HepG2 (cell line): ENCODE results near the gene THAP9. TPM values are rescaled to one million over a fixed set of nuclear protein-coding genes. Genes with fewer than 3 reads are reported as not detected.

ENCODE experiments used
- ATAC-seq: fragments of 200-7000 bp; cut with Tn5 transposase; 3 replicates; pipeline ENCODE4 v1.9.1; 2020; ENCODE audit warnings: mild to moderate bottlenecking, moderate library complexity
- BruUV-seq: library from RNA; stranded (reverse); fragments of 400-500 nt; replicated peaks from 2 replicates; lab custom pipeline; 2021; lab: Mats Ljungman, UMichigan
- CTCF ChIA-PET: fragments of 300-600 bp; formaldehyde crosslinking; extraction: SDS; loops from one replicate; lab custom pipeline; 2021; ENCODE audit warnings: low total read pairs, inconsistent platforms, low intra/inter-chr PET ratio; lab: Yijun Ruan, JAX
- POLR2A ChIA-PET: fragments of 350-600 bp; sonication (Branson Sonifier 250); formaldehyde crosslinking; loops from one replicate; lab custom pipeline; 2020; ENCODE audit warnings: antibody characterized with exemption, inconsistent platforms; lab: Yijun Ruan, JAX
- DNase-seq: peaks from one replicate; pipeline ENCODE4 v3.0.0-alpha.2; 2015; ENCODE audit warnings: low spot score
- FAIRE-seq: peaks from 3 replicates; lab custom pipeline; 2011; peaks lifted over from hg19 to GRCh38; lab: Jason Lieb, UNC
- H2AFZ ChIP-seq: one replicate; pipeline ENCODE4 v1.6.1; 2011; ENCODE audit warnings: low read length, inconsistent platforms
- H3K27ac ChIP-seq: fragments of 300-600 bp; 3 replicates; pipeline ENCODE4 v1.8.0; 2011; ENCODE audit warnings: mixed run types, mild to moderate bottlenecking, mixed read lengths, low read length, inconsistent platforms; ENCODE audit not compliant: insufficient read depth; ENCODE audit errors: extremely low read length
- H3K27me3 ChIP-seq, 2 experiments: fragments of 200-600 bp in 1 of 2; 2 replicates in 1 of 2; 3 replicates in 1 of 2; pipeline versions ENCODE4 v1.6.0 to v1.8.0; 2011; ENCODE audit warnings: low read length in 2 of 2, mild to moderate bottlenecking in 2 of 2, moderate library complexity in 2 of 2, inconsistent platforms in 1 of 2; ENCODE audit not compliant: insufficient read depth in 2 of 2, control insufficient read depth in 1 of 2
- H3K36me3 ChIP-seq, 2 experiments: fragments of 200-600 bp in 1 of 2; replicated peaks in 1 of 2; 2 replicates in 1 of 2; 3 replicates in 1 of 2; pipeline versions ENCODE4 v1.5.1 to v1.8.0; 2011; ENCODE audit warnings: low read length in 2 of 2, inconsistent platforms in 1 of 2; ENCODE audit not compliant: insufficient read depth in 2 of 2, control insufficient read depth in 1 of 2
- H3K4me1 ChIP-seq: 2 replicates; pipeline ENCODE4 v1.5.1; 2012; ENCODE audit warnings: low read length, inconsistent platforms; ENCODE audit not compliant: insufficient read depth
- H3K4me2 ChIP-seq: 2 replicates; pipeline ENCODE4 v1.6.0; 2011; ENCODE audit warnings: low read depth, low read length, inconsistent platforms
- H3K4me3 ChIP-seq, 3 experiments: fragments of 200-600 bp in 1 of 3; sonication (generic), shearing (Covaris generic) in 1 of 3; replicated peaks in 1 of 3; 2 replicates each; pipeline ENCODE4 v1.5.1; 2011 to 2016; ENCODE audit warnings: low read length in 3 of 3, inconsistent platforms in 2 of 3, low read depth in 2 of 3, mild to moderate bottlenecking in 2 of 3, control low read depth in 1 of 3, mixed read lengths in 1 of 3; ENCODE audit not compliant: insufficient read depth in 1 of 3
- H3K79me2 ChIP-seq: one replicate; pipeline ENCODE4 v1.6.1; 2011; ENCODE audit warnings: low read length, inconsistent platforms; ENCODE audit not compliant: insufficient read depth
- H3K9ac ChIP-seq: 2 replicates; pipeline ENCODE4 v1.6.0; 2011; ENCODE audit warnings: mild to moderate bottlenecking, low read depth, low read length, inconsistent platforms; ENCODE audit not compliant: insufficient read depth
- H3K9me3 ChIP-seq: 2 replicates; pipeline ENCODE4 v1.5.1; 2012; ENCODE audit warnings: mild to moderate bottlenecking, low read length
- H4K20me1 ChIP-seq: 2 replicates; pipeline ENCODE4 v1.6.0; 2011; ENCODE audit warnings: inconsistent platforms, mild to moderate bottlenecking, low read length, moderate library complexity; ENCODE audit not compliant: insufficient read depth
- KDM6A ChIP-seq: IDR thresholded peaks from 2 replicates; pipeline ENCODE4 v1.6.1; 2016; ENCODE audit warnings: low read depth
- RORA ChIP-seq: sonication (generic); formaldehyde crosslinking; IDR thresholded peaks from 2 replicates; pipeline ENCODE4 v1.5.0; 2020; ENCODE audit warnings: mild to moderate bottlenecking, missing genetic modification reagents, moderate library complexity
- SIN3B ChIP-seq: fragments of 150-350 bp; IDR thresholded peaks from 2 replicates; pipeline ENCODE4 v1.6.1; 2014; ENCODE audit warnings: low read length
- SMARCC2 ChIP-seq: fragments of 450-650 bp; IDR thresholded peaks from 2 replicates; pipeline ENCODE4 v1.6.1; 2017; ENCODE audit warnings: antibody characterized with exemption, mild to moderate bottlenecking
- TAF1 ChIP-seq: sonication (generic); formaldehyde crosslinking; IDR thresholded peaks from 2 replicates; pipeline ENCODE4 v1.4.0; 2020; ENCODE audit warnings: missing genetic modification reagents
- TRIM22 ChIP-seq: fragments of 450-650 bp; IDR thresholded peaks from 2 replicates; pipeline ENCODE4 v1.6.1; 2017
- USF2 ChIP-seq, 2 experiments: sonication (generic) in 1 of 2; formaldehyde crosslinking in 1 of 2; IDR thresholded peaks; 2 replicates each; pipeline versions ENCODE4 v1.5.1 to v1.6.1; 2011 to 2020; ENCODE audit warnings: borderline replicate concordance in 1 of 2, low read depth in 1 of 2, low read length in 1 of 2, mild to moderate bottlenecking in 1 of 2, missing genetic modification reagents in 1 of 2, moderate library complexity in 1 of 2
- ZFP36 ChIP-seq: fragments of 150-350 bp; IDR thresholded peaks from 2 replicates; pipeline ENCODE4 v1.6.1; 2018; ENCODE audit warnings: borderline replicate concordance, low read length, low read depth; ENCODE audit not compliant: partially characterized antibody
- ZNF136 ChIP-seq: sonication (generic); formaldehyde crosslinking; IDR thresholded peaks from 2 replicates; pipeline ENCODE4 v1.8.1; 2022; ENCODE audit warnings: low read depth, mild to moderate bottlenecking, moderate library complexity, missing genetic modification reagents
- ZNF142 ChIP-seq: sonication (generic); formaldehyde crosslinking; IDR thresholded peaks from 2 replicates; pipeline ENCODE4 v1.4.0; 2020; ENCODE audit warnings: missing genetic modification reagents
- ZNF761 ChIP-seq: sonication (generic); formaldehyde crosslinking; conservative IDR thresholded peaks from 2 replicates; pipeline ENCODE4 v1.4.0; 2020; ENCODE audit warnings: mild to moderate bottlenecking, missing genetic modification reagents
- WGBS: methylation state at CpG from one replicate; pipeline ENCODE4 v1.1.6; 2017; ENCODE audit warnings: low lambda C conversion rate; 5-methylcytosine and 5-hydroxymethylcytosine counted together
- in situ Hi-C: cut with HindIII; loops from 2 replicates; pipeline ENCODE4 v1.10.0; 2017; ENCODE audit warnings: low pct_unique_long_range_greater_than_20kb; ENCODE audit not compliant: extremely low pct_ligation_motif_present
- intact Hi-C: fragments of 100-400 bp; cut with micrococcal nuclease; formaldehyde crosslinking; loops from one replicate; pipeline ENCODE4 v1.10.0; 2022; ENCODE audit not compliant: unreplicated experiment
- polyA plus RNA-seq, 8 experiments: library from polyadenylated mRNA; depleted of rRNA in 3 of 8; stranded (reverse) in 7 of 8; unstranded in 1 of 8; fragments of >200 nt; fragmentation: Illumina TruSeq in 4 of 8; extraction: Trizol in 4 of 8; gene quantifications; 2 replicates each; pipeline versions ENCODE4 v1.2.1 to v1.2.3, GENCODE V29; 2011 to 2016; ENCODE audit warnings: low read depth in 4 of 8, missing spikeins in 1 of 8, mixed read lengths in 1 of 8; ENCODE audit not compliant: insufficient read depth in 1 of 8
- total RNA-seq, 5 experiments: library from RNA; depleted of rRNA; stranded (reverse); fragments of >200 nt; fragmentation: Illumina TruSeq; extraction: Trizol; gene quantifications; 2 replicates each; pipeline ENCODE4 v1.2.3, GENCODE V29; 2016; ENCODE audit warnings: low read depth in 1 of 5
- TF ChIP-seq, protein P1 (sequence below): sonication (generic); formaldehyde crosslinking; IDR thresholded peaks from 2 replicates; pipeline ENCODE4 v1.8.0; 2022; ENCODE audit warnings: mild to moderate bottlenecking, missing genetic modification reagents, borderline replicate concordance

THAP9 gene
- total and polyA plus RNA-seq, 2 of the 13 experiments (the other 11 are each of a cell fraction or from before 2014, with no cell fraction given): 6.0 to 7.2 TPM

DNA sequence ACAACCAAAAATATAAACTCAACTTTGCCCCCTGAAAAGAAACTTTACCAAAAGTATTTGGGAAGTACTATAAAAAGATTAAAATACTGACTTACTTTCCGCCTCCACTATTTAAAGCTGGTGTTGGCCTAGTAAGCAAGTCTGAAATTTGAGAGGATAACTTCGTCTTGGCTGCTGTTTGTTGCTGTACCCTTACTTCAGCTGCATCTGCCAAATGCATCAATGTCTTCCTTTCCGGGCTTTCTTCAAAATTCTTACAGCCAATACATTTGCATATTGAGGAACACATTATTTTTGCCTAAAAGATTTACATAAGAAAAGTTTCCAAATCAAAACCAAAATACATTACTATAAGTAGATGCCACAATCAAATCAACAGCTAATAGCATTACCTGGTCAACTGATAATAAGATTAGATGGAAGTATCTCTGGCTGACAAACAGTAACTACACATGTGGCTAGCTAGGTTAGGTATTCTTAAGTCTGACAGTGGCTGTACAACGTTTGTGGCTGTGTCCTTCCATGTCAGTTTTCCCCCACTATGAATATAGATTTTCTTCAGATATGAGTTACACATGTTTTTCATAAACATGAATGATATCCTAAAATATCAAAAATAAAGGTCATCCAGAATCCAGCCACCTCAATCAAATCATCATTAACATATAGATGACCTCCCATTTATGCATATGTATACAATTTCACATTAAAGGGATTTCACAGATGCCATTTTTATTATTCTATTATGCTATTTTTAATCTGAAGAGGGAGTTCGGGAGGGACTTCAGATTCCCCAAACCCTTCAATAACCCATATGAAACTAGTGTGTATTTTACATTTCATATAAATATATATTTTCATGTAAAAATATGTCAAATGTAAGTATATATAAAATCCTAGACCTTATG, 30.6 kb downstream of the THAP9 start:
- in situ Hi-C loops: no loop called here
- H2AFZ ChIP-seq: no peak overlapping the region
- peaks cover 11 to 58% of the 10 kb centered on the region in 2 experiments for H3K36me3 ChIP-seq
- no peaks in the 10 kb centered on the region for H3K9me3 ChIP-seq
- DNase-seq (no peak), FAIRE-seq (no peak), ATAC-seq (no peak)
- POLR2A ChIA-PET: no interaction called here
- no peaks in the 10 kb centered on the region for H3K27me3 ChIP-seq
- H3K27ac ChIP-seq: no peak overlapping the region
- 0 out of 2 replicates have a peak, but pooled peaks cover 10% of the 10 kb centered on the region for H3K4me1 ChIP-seq
- CTCF ChIA-PET: no interaction called here
- H3K9ac ChIP-seq: no peak overlapping the region
- no peaks in the 10 kb centered on the region for H3K79me2 ChIP-seq
- H3K4me2 ChIP-seq: no peak overlapping the region
- intact Hi-C loops: no loop called here
- BruUV-seq: no TSS peak
- 92% methylated on average over 5 of the region's 5 CpGs for WGBS
- H3K4me3 ChIP-seq: no peak overlapping the region
- H4K20me1 ChIP-seq: no peaks in the 10 kb centered on the region
- TF ChIP-seq ZNF761 (CRISPR knock-in tag): no peak
- TF ChIP-seq SMARCC2: no peak
- TF ChIP-seq USF2 (IDR thresholded peaks at IDR 0.05; ENCODE audit: low read depth, low read length): no peak
- no peak for TF ChIP-seq USF2 (CRISPR knock-in tag; IDR thresholded peaks at IDR 0.05; ENCODE audit: borderline replicate concordance)
- TF ChIP-seq, protein P1, sequence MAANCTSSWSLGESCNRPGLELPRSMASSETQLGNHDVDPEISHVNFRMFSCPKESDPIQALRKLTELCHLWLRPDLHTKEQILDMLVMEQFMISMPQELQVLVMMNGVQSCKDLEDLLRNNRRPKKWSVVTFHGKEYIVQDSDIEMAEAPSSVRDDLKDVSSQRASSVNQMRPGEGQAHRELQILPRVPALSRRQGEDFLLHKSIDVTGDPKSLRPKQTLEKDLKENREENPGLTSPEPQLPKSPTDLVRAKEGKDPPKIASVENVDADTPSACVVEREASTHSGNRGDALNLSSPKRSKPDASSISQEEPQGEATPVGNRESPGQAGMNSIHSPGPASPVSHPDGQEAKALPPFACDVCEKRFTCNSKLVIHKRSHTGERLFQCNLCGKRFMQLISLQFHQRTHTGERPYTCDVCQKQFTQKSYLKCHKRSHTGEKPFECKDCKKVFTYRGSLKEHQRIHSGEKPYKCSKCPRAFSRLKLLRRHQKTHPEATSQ (CRISPR knock-in tag): no peak
- no peak for TF ChIP-seq ZNF142 (CRISPR knock-in tag)
- TF ChIP-seq SIN3B: no peak
- TF ChIP-seq ZNF136 (CRISPR knock-in tag): no peak
- TF ChIP-seq RORA: no peak
- no peak for TF ChIP-seq TAF1 (CRISPR knock-in tag)
- no peak for TF ChIP-seq KDM6A (CRISPR knock-in tag)
- TF ChIP-seq ZFP36: no peak
- TF ChIP-seq TRIM22: no peak
